Mucosa of descending colon (tissue), 3 donors: ENCODE data around the gene NUDCD3. TPM values are rescaled to one million over a fixed set of nuclear protein-coding genes. Genes with fewer than 3 reads are reported as not detected.

Experiments
- ATAC-seq: fragments of 200-7000 bp; cut with Tn5 transposase; one replicate; pipeline ENCODE4 v1.9.1; 2020; ENCODE audit warnings: mild to moderate bottlenecking, moderate library complexity
- DNase-seq, 3 donors: peaks; one replicate each; pipeline ENCODE4 v3.0.0-alpha.2; 2020
- H3K36me3 ChIP-seq: fragments of 200-600 bp; one replicate; pipeline ENCODE4 v1.8.0; 2021; ENCODE audit warnings: low read depth, mild to moderate bottlenecking
- H3K4me1 ChIP-seq: fragments of 200-600 bp; one replicate; pipeline ENCODE4 v1.8.0; 2021; ENCODE audit warnings: low read depth, mild to moderate bottlenecking
- H3K4me3 ChIP-seq: fragments of 200-600 bp; one replicate; pipeline ENCODE4 v1.8.0; 2021; ENCODE audit warnings: mild to moderate bottlenecking
- H3K9me3 ChIP-seq: fragments of 200-600 bp; one replicate; pipeline ENCODE4 v1.8.0; 2021; ENCODE audit warnings: mild to moderate bottlenecking
- CTCF ChIP-seq: fragments of 200-600 bp; IDR thresholded peaks from one replicate; pipeline ENCODE4 v1.8.0; 2022; ENCODE audit warnings: antibody characterized with exemption, mild to moderate bottlenecking
- intact Hi-C, 2 donors: fragments of 100-400 bp; cut with DNase I in 1 of 2; cut with micrococcal nuclease in 1 of 2; formaldehyde crosslinking; loops; one replicate each; pipeline versions ENCODE4 v1.11.0 to v1.11.1; 2022; cut with DNase I, micrococcal nuclease
- total RNA-seq, 3 donors: library from RNA; stranded (reverse); fragmentation: NEBNext Ultra II Directional in 2 of 3; extraction: Animal tissue kit (Norgen Biotek cat#: 25700) in 2 of 3; gene quantifications; one replicate each; pipeline versions ENCODE4 v1.2.1 to v1.2.4, GENCODE V29; 2021 to 2023
- donor health status: DM: no; HTN: no; CAD: no; lungs with moderate emphysema.
- donor health status: DM: no; HTN: no; CAD: no.
- donor health status: DM: no; HTN: yes; CAD: no.

Gene NUDCD3
- total RNA-seq, 3 donors from 2014 or later, result 66.3 to 108 (median 76.0) TPM

DNA sequence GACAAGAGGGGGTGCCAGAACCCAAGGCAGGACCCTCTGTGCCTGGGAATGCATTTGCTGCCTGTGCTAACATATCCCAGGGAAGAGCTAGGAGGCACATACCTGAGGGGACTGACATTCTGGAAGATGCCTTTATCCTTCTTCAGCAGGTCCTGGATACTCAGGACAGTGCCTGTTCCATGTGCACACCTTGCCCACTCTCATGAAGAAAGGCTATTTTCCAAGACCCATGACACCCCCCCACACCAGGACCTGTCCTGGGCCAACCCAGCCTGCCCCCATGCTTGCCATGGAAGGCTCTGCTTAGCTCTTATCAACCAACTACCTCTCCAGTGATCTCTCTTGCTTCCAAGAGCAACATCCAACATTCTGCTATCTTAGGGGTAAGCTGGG is 97.8 kb downstream of the NUDCD3 start:
- H3K9me3 ChIP-seq, result no peaks in the 10 kb centered on the region
- no peaks in the 10 kb centered on the region for H3K36me3 ChIP-seq
- intact Hi-C loops, result no loop called here
- TF ChIP-seq CTCF, result no peak
- no peak for DNase-seq
- no peaks in the 10 kb centered on the region for H3K4me1 ChIP-seq
- no peak overlapping the region for H3K4me3 ChIP-seq
- peak; percentile 13 for ATAC-seq

DNA sequence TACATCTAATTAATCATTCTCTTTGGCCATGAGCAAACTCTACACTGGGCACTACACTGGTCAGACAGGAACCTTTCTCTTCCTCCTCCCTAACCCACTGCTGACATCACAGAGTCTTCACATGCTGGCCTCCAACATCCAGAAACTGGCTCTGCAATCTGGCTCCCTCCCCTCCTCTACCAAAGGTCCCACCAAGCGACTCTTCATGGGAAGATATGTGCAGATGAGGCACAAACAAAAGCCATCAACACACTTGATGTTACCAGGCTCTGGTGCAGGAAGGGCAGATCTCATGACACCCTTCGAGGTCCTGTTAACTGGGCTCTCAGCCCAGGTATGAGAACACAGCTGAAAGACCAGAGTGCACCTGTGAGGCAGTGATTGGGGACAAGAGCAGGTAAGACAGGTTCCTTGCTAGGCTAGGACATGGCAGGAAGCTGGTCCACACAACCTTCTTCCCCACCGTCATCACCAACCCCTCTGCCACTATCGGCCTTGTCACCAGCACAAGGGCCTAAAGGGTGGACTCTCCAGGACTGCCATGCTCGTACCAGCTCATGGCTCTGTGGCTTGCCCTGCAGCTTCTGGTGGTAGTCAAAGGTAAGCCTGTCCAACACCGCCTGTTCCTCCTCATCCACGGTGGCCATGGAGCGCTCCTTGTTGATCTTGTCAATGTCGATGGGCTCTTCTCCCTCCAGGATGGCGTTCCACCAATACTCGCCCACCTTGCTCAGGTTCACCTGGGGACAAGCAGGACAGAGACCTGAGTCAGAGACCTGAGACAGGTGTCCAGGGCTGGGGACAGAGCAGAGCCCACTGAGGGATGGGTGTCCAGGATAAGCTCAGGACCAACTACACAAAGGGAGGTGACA is 98.5 kb downstream of the NUDCD3 start:
- ATAC-seq, result no peak
- TF ChIP-seq CTCF, result no peak
- Histone ChIP-seq H3K36me3 (peaks cover 4% of the 10 kb centered on the region), H3K4me3 (no peak overlapping the region), H3K4me1 (no peaks in the 10 kb centered on the region), H3K9me3 (no peaks in the 10 kb centered on the region)
- intact Hi-C loops, result no loop called here
- DNase-seq, result no peak

- no peak for TF ChIP-seq CTCF
- H3K4me1 ChIP-seq, result no peaks in the 10 kb centered on the region
- intact Hi-C loops, result no loop called here
- peaks cover 4% of the 10 kb centered on the region for H3K36me3 ChIP-seq
- DNase-seq (no peak), ATAC-seq (no peak)
- H3K4me3 ChIP-seq, result no peak overlapping the region
- H3K9me3 ChIP-seq, result no peaks in the 10 kb centered on the region
Measured at GRCh38 chr7:44391171-44391570, 99.3 kb downstream of the NUDCD3 start.

DNA sequence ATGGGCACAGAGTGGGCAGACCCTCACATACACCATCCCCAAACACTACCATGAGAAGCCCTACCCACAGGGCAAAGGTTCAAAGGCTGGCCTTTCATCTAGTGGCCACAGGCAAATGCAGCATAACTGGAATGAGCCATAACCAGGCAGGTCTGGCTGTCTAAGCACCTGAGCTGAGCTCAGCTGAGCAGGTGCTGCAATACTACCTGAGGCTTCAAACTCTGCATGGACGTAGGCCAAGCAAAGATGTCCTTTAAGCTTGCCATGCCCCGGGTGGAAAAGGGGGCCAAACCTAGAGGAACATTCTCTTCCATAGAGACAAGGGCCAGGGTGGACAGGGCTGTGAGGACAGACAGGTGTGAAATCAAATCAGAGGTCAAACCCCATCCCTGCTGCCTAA is 99.8 kb downstream of the NUDCD3 start:
- peaks cover 4% of the 10 kb centered on the region for H3K36me3 ChIP-seq
- no peak for DNase-seq
- H3K4me1 ChIP-seq, result no peaks in the 10 kb centered on the region

GRCh38 chr7:44388089-44388970 is 102.1 kb downstream of the NUDCD3 start:
- Histone ChIP-seq H3K9me3 (no peaks in the 10 kb centered on the region), H3K4me3 (no peak overlapping the region), H3K4me1 (no peaks in the 10 kb centered on the region), H3K36me3 (peaks cover 4% of the 10 kb centered on the region)
- DNase-seq (no peak), ATAC-seq (no peak)
- intact Hi-C loops, result no loop called here
- no peak for TF ChIP-seq CTCF

More for the DNA sequence above, 99.8 kb downstream of the NUDCD3 start:
- Histone ChIP-seq H3K9me3 (no peaks in the 10 kb centered on the region), H3K4me3 (no peak overlapping the region)
- TF ChIP-seq CTCF, result no peak
- ATAC-seq, result no peak
- intact Hi-C loops, result no loop called here
